Myocyte (in vitro differentiated cells): ENCODE measurements around the gene TOM1. TPM values are rescaled to one million over a fixed set of nuclear protein-coding genes. Genes with fewer than 3 reads are reported as not detected.
"Not testable (repeated sequence)": the region's sequence is repeated elsewhere in the genome, so short reads cannot be mapped to it uniquely, and the experiment has no call there.

ENCODE experiments used
- DNase-seq: peaks from one replicate; pipeline ENCODE4 v3.0.0-alpha.2; 2012; ENCODE audit warnings: low read depth
- microRNA-seq: library from miRNA; unstranded; fragments of <30 nt; microRNA quantifications from one replicate; pipeline ENCODE4, GENCODE V29; 2016
- total RNA-seq: library from RNA; depleted of rRNA; stranded (reverse); fragments of >200 nt; gene quantifications from 2 replicates; pipeline ENCODE4 v1.2.3, GENCODE V29; 2014

The TOM1 gene
- total RNA-seq, 1 donor from 2014 or later, result 162 TPM

- DNase-seq, result peak; percentile 62
Observed at GRCh38 chr22:35393116-35394010, 93.7 kb downstream of the TOM1 start.

- no peak for DNase-seq
Observed at GRCh38 chr22:35394011-35394312, 94.3 kb downstream of the TOM1 start.

GRCh38 chr22:35394810-35395563 is 95.3 kb downstream of the TOM1 start:
- no peak for DNase-seq

- not testable (repeated sequence) for DNase-seq
Observed at GRCh38 chr22:35396622-35397021, 96.9 kb downstream of the TOM1 start.

- DNase-seq, result peak; percentile 51
Observed at GRCh38 chr22:35397095-35397904, 97.6 kb downstream of the TOM1 start.

Small RNAs within 50 kb of the gene (microRNA-seq; reads per million reads assigned to microRNA genes)
- gene MIR3909 (5.5 reads per million, percentile 23 among the genes with 10 or more reads in this experiment), gene MIR6069 (not detected)

Other genes starting within 250 kb of the TOM1 start
- not detected in 2 replicates for gene ISX, start 233.7 kb upstream of the TOM1 start, total RNA-seq
- gene HMGXB4, start 42.4 kb upstream of the TOM1 start, total RNA-seq, result 10.4 and 12.5 TPM in 2 replicates
- gene HMOX1, start 81.2 kb downstream of the TOM1 start, total RNA-seq, result 35.8 and 60.0 TPM in 2 replicates
- gene MCM5, start 100.2 kb downstream of the TOM1 start, total RNA-seq, result 5.4 and 12.1 TPM in 2 replicates
- 0.36 and 0.45 TPM in 2 replicates for gene RASD2, start 240.9 kb downstream of the TOM1 start, total RNA-seq